Omental fat pad (tissue), 4 donors: ENCODE data around the gene PCBP3. TPM values are rescaled to one million over a fixed set of nuclear protein-coding genes. Genes with fewer than 3 reads are reported as not detected.

Experiments used
- ATAC-seq: fragments of 150-250 bp; one replicate; pipeline ENCODE4 v1.9.1; 2016; ENCODE audit warnings: mild to moderate bottlenecking, moderate library complexity; ENCODE audit not compliant: low FRiP score
- DNase-seq: peaks from one replicate; pipeline ENCODE4 v3.0.0-alpha.2; 2019; ENCODE audit warnings: low spot score
- CTCF ChIP-seq, 3 donors: fragments of 450-650 bp; IDR thresholded peaks; one replicate each; pipeline ENCODE4 v1.5.1; 2016 to 2017; ENCODE audit warnings: antibody characterized with exemption in 3 of 3, mild to moderate bottlenecking in 3 of 3, moderate library complexity in 2 of 3
- total RNA-seq, 4 donors: library from RNA; depleted of rRNA; stranded (reverse); fragments of >200 nt; gene quantifications; one replicate each; pipeline ENCODE4 v1.1.0, GENCODE V29; 2016

The PCBP3 gene
- total RNA-seq, 4 donors from 2014 or later, result 1.1 to 26.8 (median 14.8) TPM

GRCh38 chr21:45944601-45945000 lies 301.1 kb downstream of the PCBP3 start:
- ATAC-seq (no peak), DNase-seq (no peak)
- TF ChIP-seq CTCF (IDR thresholded peaks at IDR 0.05), result no peak

DNA sequence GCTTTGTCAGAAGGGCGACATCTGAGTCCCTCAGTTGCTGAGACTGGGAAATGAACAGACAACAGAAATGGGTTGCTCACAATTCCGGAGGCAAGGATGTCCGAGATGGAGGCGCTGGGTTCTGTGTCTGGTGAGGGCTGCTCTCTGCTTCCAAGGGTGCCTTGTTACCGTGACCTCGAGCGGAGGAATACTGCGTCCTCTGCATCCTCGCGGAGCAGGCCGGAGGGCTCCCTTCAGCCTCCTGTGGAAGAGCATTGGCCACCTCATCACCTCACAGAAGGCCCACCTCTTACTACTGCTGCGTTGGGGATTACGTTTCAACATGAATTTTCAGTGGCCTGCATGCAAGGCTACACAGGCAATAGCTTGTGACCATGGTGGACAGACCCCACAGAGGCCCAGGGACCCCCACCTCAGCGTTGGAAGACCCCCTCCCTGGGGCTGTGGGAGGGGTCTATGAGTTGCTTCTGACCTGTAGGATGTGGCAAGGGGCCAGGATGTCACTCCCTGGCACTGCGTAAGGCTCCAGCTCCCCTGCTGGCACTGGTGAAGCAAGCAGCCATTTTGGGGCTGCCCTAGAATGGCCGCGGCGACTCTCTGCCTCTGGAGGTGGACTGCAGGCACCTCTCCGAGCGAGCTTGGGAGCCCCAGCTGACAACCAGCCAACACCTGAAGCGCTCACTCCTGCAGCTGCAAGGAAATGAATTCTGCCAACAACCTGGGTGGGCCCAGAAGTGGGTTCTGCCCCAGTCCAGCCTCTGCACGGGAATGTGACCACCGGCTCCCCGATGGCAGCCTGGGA lies 301.7 kb downstream of the PCBP3 start:
- DNase-seq (no peak), ATAC-seq (no peak)
- TF ChIP-seq CTCF (IDR thresholded peaks at IDR 0.05), result no peak

GRCh38 chr21:45945868-45946210 lies 302.3 kb downstream of the PCBP3 start:
- ATAC-seq (no peak), DNase-seq (no peak)
- no peak for TF ChIP-seq CTCF (IDR thresholded peaks at IDR 0.05)

- no peak for TF ChIP-seq CTCF (IDR thresholded peaks at IDR 0.05)
- DNase-seq (no peak), ATAC-seq (no peak)
These were observed 303.8 kb downstream of the PCBP3 start for GRCh38 chr21:45947296-45947695.

- DNase-seq (no peak), ATAC-seq (no peak)
- no peak for TF ChIP-seq CTCF (IDR thresholded peaks at IDR 0.05)
These were observed 304.3 kb downstream of the PCBP3 start for GRCh38 chr21:45947716-45948255.

DNA sequence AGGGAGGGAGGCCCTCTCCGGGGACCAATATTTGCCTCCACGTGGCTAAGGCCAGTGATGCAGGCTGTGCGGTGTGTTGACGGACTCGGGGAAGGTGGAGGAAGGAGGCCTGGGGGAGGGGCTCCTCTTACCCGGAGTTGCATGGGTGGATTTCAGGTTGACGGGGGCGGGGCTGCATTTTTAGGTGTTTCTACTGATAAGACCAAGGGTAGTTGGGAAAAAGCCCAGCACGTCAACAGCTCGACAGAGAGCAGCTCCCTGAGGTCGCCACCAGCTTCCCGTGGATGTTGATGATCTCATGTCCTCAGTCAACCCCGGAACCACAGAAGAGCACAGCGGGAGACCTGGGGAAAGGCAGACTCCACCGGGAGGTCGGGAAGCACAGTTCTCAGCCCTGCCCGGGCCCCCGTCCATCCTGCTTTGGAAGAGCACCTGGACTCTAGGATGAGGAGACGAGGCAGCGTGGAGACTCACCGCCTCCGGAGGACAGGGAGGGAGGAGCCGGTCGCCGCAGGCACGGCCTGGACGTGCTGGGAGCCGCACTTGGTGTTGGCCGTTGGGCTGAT lies 305.1 kb downstream of the PCBP3 start:
- no peak for TF ChIP-seq CTCF (IDR thresholded peaks at IDR 0.05)
- no peak for ATAC-seq
- DNase-seq, result no peak
